ENCODE measurements around the gene OR6M1.

The OR6M1 gene

GRCh38 chr11:123806249-123806648 lies at the start of gene OR6M1:
OR6M1 (minus strand) TSS chr11:123806349; CDS start chr11:123806349, 0 bp downstream.
- no peak for DNase-seq

DNA sequence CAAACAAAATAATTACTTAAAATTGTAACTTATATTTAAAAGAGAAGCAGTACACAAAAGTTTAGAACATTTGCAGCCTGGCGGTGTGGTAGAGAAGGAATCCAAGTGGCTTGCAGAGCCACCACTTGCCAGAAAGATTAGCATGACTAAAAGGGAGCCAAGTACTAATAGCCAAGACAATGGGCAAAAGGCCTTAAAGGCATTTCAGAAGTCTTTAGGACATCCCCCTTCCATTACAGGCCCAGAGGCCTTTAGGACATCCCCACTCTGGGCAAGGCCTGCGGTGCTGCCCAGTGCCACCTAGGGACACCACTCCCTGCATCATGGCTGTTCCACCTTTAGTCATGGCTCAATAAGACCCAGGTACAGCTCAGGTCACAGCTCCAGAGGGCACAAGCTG lies 46.9 kb upstream of the OR6M1 start:
- DNase-seq: no peak

GRCh38 chr11:123852321-123852720 lies 46.2 kb upstream of the OR6M1 start:
- no peak for DNase-seq

- no peak for DNase-seq
Measured at GRCh38 chr11:123851110-123851509, 45.0 kb upstream of the OR6M1 start.

- no peak for DNase-seq
Measured at GRCh38 chr11:123841174-123841573, 35.0 kb upstream of the OR6M1 start.

GRCh38 chr11:123839131-123839530 lies 33.0 kb upstream of the OR6M1 start:
- no peak for DNase-seq

DNA sequence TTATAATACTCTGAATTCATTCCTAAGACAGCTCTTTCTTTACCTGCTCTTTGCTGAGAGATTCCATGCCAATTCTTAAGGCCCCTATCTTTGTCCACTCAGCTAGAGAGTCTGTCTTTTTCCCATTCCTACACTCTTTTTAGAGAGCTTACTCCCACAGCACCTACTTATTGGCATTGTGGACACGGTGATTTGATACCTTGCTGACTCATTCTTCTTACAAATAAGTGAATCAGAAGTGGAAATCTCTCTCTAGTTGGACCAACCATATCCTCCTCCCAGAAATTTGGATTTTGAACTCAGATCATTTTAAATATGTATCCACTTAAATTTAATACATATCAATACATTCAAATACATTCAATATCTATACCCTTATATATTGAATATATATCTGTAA lies 32.5 kb upstream of the OR6M1 start:
- DNase-seq: no peak

DNA sequence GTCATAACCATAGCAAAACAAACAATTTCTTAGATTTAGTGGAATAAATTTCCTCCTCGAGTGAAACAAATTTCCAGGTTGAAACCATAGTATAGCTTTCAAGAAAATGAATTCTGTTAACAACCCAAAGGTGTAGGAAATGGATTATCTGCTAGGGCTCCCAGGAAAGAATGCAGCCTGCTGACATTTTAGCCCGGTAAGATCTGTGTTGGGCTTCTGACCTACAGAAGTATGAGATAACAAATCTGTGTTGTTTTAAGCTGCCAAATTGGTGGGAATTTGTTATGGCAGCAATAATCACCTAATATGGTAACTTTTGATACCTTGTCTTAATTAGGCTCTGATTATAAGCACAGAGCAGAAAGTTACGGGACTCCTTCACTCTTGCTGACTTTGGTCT lies 32.0 kb upstream of the OR6M1 start:
- no peak for DNase-seq

DNA sequence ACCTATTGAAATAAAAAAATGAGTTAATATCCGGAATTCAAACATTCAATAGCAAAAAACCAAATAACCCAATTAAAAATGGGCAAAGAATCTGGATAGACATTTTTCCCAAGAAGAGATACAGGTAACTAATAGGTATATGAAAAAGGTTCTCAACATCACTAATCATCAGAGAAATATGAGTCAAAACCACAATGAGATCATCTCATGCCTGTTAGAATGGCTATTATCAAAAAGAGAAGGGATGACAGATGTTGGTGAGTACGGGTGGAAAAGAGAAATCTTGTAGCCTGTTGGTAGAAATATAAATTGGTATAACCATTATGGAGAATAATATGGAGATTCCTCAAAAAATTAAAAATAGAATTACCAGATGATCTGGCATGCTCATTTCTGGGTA lies 26.9 kb upstream of the OR6M1 start:
- no peak for DNase-seq

GRCh38 chr11:123829745-123830144 lies 23.6 kb upstream of the OR6M1 start:
- DNase-seq: no peak

GRCh38 chr11:123822599-123822998 lies 16.4 kb upstream of the OR6M1 start:
- DNase-seq: no peak

GRCh38 chr11:123822032-123822431 lies 15.9 kb upstream of the OR6M1 start:
- no peak for DNase-seq

GRCh38 chr11:123815122-123815521 lies 9.0 kb upstream of the OR6M1 start:
- DNase-seq: no peak

DNA sequence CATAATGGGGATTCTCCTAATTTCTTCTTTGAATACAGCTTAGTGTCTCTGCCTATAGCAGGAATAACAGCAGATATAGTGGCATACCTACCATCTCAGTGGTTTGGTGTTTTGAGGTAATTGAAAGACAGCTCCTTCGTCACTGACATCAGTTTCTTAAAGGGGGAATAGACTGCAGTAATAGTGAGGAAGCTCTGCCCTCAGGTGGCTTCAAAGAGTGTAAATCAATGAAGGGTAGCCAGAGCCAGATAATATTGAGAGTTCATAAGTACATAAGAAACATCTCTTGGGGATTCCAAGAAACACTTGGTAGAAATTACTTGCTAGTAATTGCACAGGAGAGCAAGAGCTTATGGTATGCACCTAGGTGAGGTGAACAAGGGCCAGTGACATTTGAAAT lies 4.4 kb downstream of the OR6M1 start:
- no peak for DNase-seq

DNA sequence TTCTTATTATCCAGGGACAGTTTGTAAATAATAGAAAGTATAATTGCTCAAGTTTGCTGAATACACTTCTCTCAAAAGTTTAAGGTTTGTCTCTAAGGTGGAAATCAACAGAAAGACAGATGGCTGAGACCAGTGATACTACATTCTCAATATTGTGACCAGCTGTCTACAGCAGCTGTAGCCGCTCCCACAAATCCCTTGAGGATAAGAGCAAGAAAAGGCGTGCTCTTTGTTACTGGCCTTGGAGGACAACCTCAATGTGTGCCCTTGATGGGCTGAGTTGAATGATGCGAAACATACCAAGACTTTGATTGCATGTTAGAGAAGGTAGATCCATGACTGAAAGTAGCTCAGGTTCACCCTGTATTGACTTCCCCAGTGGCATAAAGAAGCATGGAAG lies 6.1 kb downstream of the OR6M1 start:
- DNase-seq: no peak

- DNase-seq: no peak
Measured at GRCh38 chr11:123799438-123799837, 6.7 kb downstream of the OR6M1 start.

DNA sequence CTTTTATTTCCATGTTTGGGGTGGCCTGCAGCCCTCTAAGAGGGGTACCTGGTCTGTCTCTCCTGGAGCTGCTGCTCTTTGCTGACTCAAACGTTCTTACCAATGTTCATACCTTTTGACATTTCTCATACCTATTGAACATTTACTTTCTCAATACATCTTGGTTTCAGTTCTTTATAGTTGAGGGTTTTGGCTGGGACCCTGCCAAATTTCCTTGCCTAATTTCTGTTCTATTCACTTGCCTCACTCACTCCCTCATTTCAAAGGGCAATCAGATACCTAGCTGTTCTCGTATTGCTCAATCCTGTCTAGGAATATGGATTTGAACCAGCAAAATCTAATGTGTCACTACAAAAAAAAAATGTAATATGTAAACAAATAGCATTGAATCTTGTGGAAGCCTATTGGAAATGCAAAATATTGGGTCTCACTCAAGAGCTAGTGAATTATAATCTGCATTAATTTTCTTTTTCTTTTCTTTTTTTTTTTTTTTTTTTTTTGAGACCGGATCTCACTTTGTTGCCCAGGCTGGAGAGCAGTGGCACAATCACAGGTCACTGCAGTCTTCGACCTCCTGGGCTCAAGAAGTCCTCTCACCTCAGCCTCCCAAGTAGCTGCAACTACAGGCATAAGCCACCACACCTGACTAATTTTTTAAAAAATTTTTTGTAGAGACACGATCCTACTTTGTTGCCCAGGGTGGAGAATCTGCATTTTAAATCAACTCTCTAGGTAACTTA lies 7.5 kb downstream of the OR6M1 start:
- DNase-seq: no peak

GRCh38 chr11:123798079-123798478 lies 8.1 kb downstream of the OR6M1 start:
- DNase-seq: no peak

GRCh38 chr11:123797541-123797940 lies 8.6 kb downstream of the OR6M1 start:
- no peak for DNase-seq

- DNase-seq: no peak
Measured at GRCh38 chr11:123797114-123797513, 9.0 kb downstream of the OR6M1 start.

DNA sequence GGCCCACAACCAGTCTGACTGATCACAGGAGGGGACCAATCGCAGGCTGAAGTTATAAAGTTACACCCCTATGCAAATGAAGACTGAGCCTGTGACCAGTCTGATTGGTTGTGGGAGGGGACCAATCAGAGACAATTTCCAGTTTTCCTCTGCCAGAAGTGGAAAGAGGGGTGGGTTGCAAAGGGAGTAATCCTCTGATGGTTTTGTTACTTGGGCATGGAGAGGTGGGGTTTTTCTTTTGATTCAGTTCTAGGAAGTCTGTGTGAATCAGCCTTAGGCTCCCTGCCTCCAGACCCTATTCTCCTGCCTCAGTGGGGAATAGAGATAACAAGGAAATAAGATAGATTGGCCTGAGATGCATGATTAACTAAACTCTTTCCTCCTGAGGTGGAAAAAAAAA lies 9.9 kb downstream of the OR6M1 start:
- DNase-seq: no peak

GRCh38 chr11:123783536-123783935 lies 22.6 kb downstream of the OR6M1 start:
- no peak for DNase-seq

- no peak for DNase-seq
Measured at GRCh38 chr11:123778511-123778910, 27.6 kb downstream of the OR6M1 start.

- no peak for DNase-seq
Measured at GRCh38 chr11:123775715-123776549, 30.2 kb downstream of the OR6M1 start.

Data from NCI-H1417 treated with DMSO at 0.1 percent for 48 hours (cell line).